Measurements from ENCODE around the gene ZNF784. TPM values are rescaled to one million over a fixed set of nuclear protein-coding genes. Genes with fewer than 3 reads are reported as not detected.

ZNF784 gene
- total and polyA plus RNA-seq, 2 donors (not counting 3 experiments of a cell fraction or from before 2014, with no cell fraction given): 4.9 TPM

GRCh38 chr19:55603115-55603514 is 21.3 kb downstream of the ZNF784 start:
- Histone ChIP-seq H3K79me2 (ENCODE audit: control insufficient read depth, insufficient read depth, low read length) (peaks cover 15% of the 10 kb centered on the region), H3K27me3 (ENCODE audit: control insufficient read depth in 2 of 2, insufficient read depth in 2 of 2, low read length in 2 of 2) (no peaks in the 10 kb centered on the region), H3K4me3 (replicated peaks in 1 of 3; ENCODE audit: insufficient read depth in 1 of 3, low read depth in 1 of 3, low read length in 3 of 3) (no peak overlapping the region), H4K20me1 (replicated peaks; ENCODE audit: control insufficient read depth, extremely low read depth, insufficient read depth, low read length) (no peaks in the 10 kb centered on the region), H3K4me1 (ENCODE audit: control insufficient read depth, extremely low read depth, insufficient read depth, low read length) (peaks cover 21% of the 10 kb centered on the region), H3K9me3 (replicated peaks; ENCODE audit: control insufficient read depth, insufficient read depth, low read length) (no peaks in the 10 kb centered on the region), H3K9me1 (replicated peaks; ENCODE audit: control insufficient read depth, extremely low read depth, insufficient read depth, low read length) (no peaks in the 10 kb centered on the region), H3K4me2 (ENCODE audit: insufficient read depth, low read length) (no peak overlapping the region), H2AFZ (ENCODE audit: low read depth, low read length) (no peak overlapping the region), H3K36me3 (ENCODE audit: control insufficient read depth in 2 of 2, extremely low read depth in 1 of 2, insufficient read depth in 2 of 2, low read length in 2 of 2) (no peaks in the 10 kb centered on the region), H3K27ac (ENCODE audit: insufficient read depth, low read depth, low read length) (no peak overlapping the region), H3K9ac (replicated peaks; ENCODE audit: extremely low read depth, insufficient read depth, low read length) (no peak overlapping the region)
- DNase-seq (ENCODE audit: low read depth, low spot score) (no peak), FAIRE-seq (no peak)
- TF ChIP-seq JUN (IDR thresholded peaks at IDR 0.05; ENCODE audit: borderline replicate concordance, insufficient read depth, insufficient read length, low read depth) (no peak), GATA2 (IDR thresholded peaks at IDR 0.05; ENCODE audit: insufficient read depth, insufficient read length, low read depth, low read length) (no peak), CTCF (IDR thresholded peaks at IDR 0.05; ENCODE audit: extremely low read depth in 1 of 2, insufficient read depth in 1 of 2, low read depth in 1 of 2, low read length in 2 of 2) (no peak), FOS (IDR thresholded peaks at IDR 0.05; ENCODE audit: borderline replicate concordance, insufficient read depth, low read length) (no peak), EZH2 (IDR thresholded peaks at IDR 0.05; ENCODE audit: borderline replicate concordance, low read depth, low read length, severe bottlenecking) (no peak), POLR2AphosphoS5 (IDR thresholded peaks at IDR 0.05; ENCODE audit: insufficient read depth, low read depth, low read length) (no peak), MYC (IDR thresholded peaks at IDR 0.05; ENCODE audit: low read depth, low read length) (no peak), POLR2A (IDR thresholded peaks at IDR 0.05; ENCODE audit: low read depth, low read length) (no peak), MAX (IDR thresholded peaks at IDR 0.05; ENCODE audit: insufficient read depth, insufficient read length) (no peak)
- BruUV-seq (replicated peaks): no TSS peak
- ChIA-PET CTCF (no interaction called here), POLR2A (no interaction called here)
- dilution Hi-C loops (cut with MboI; ENCODE audit: extremely low pct_ligation_motif_present, low sequenced_read_pairs) (loop anchor here (10.0 kb wide), 1 partner anchor 88 kb away; no protein-coding TSS in a partner anchor), intact Hi-C loops (cut with micrococcal nuclease) (loop anchor here (10.0 kb wide), 2 partner anchors 218 to 348 kb away; partner anchors contain the start of genes PPP6R1, RPL28 and TMEM238)

All from endothelial cell of umbilical vein (primary cell).